Natural killer cell (primary cell): ENCODE results near the gene WFIKKN2. TPM values are rescaled to one million over a fixed set of nuclear protein-coding genes. Genes with fewer than 3 reads are reported as not detected.

Source experiments
- ATAC-seq, 3 donors: fragments of 150-1000 bp in 2 of 3; fragments of 200-7000 bp in 1 of 3; cut with Tn5 transposase; 1 replicate in 1 of 3; 2 replicates in 2 of 3; pipeline ENCODE4 v1.10.0; 2021; ENCODE audit warnings: mild to moderate bottlenecking in 2 of 3, moderate library complexity in 2 of 3
- DNase-seq, 2 donors: peaks; one replicate each; pipeline versions ENCODE4 v3.0.0 to v3.0.0-alpha.2; 2013 to 2021; ENCODE audit warnings: mixed read lengths in 1 of 2
- H3K27ac ChIP-seq: one replicate; pipeline ENCODE4 v1.5.1; 2013; ENCODE audit warnings: mild to moderate bottlenecking, low read length
- H3K27me3 ChIP-seq: one replicate; pipeline ENCODE4 v1.6.1; 2013; ENCODE audit warnings: low read length; ENCODE audit not compliant: control insufficient read depth, insufficient read depth
- H3K36me3 ChIP-seq: one replicate; pipeline ENCODE4 v1.6.1; 2013; ENCODE audit warnings: low read length; ENCODE audit not compliant: control insufficient read depth, insufficient read depth
- H3K4me1 ChIP-seq: one replicate; pipeline ENCODE4 v1.6.1; 2013; ENCODE audit warnings: low read length; ENCODE audit not compliant: control insufficient read depth, insufficient read depth
- H3K4me3 ChIP-seq: one replicate; pipeline ENCODE4 v1.5.1; 2013; ENCODE audit warnings: low read length
- H3K9me3 ChIP-seq: one replicate; pipeline ENCODE4 v1.6.1; 2013; ENCODE audit warnings: low read length; ENCODE audit not compliant: control insufficient read depth, insufficient read depth
- H3K27ac Mint-ChIP-seq, 2 donors: one replicate each; pipeline ENCODE4 v1.8.0; 2022; ENCODE audit warnings: mild to moderate bottlenecking in 2 of 2, mixed read lengths in 2 of 2, moderate library complexity in 1 of 2
- H3K27me3 Mint-ChIP-seq, 2 donors: one replicate each; pipeline ENCODE4 v1.8.0; 2022; ENCODE audit warnings: low read depth in 2 of 2, mixed read lengths in 2 of 2
- H3K36me3 Mint-ChIP-seq: one replicate; pipeline ENCODE4 v1.8.0; 2022; ENCODE audit warnings: mixed read lengths
- H3K4me1 Mint-ChIP-seq, 2 donors: one replicate each; pipeline ENCODE4 v1.8.0; 2022; ENCODE audit warnings: mixed read lengths in 2 of 2
- H3K4me3 Mint-ChIP-seq: one replicate; pipeline ENCODE4 v1.8.0; 2022; ENCODE audit warnings: mild to moderate bottlenecking, moderate library complexity, mixed read lengths
- H3K9me3 Mint-ChIP-seq, 2 donors: one replicate each; pipeline ENCODE4 v1.8.0; 2022; ENCODE audit warnings: mixed read lengths in 2 of 2
- WGBS: methylation state at CpG from one replicate; pipeline ENCODE4 v1.1.7; 2013; ENCODE audit warnings: missing lambda C conversion rate; ENCODE audit not compliant: insufficient coverage; 5-methylcytosine and 5-hydroxymethylcytosine counted together
- intact Hi-C: fragments of 100-400 bp; cut with micrococcal nuclease; formaldehyde crosslinking; loops from one replicate; pipeline ENCODE4 v1.14.2; 2022
- total RNA-seq, 4 donors: library from RNA; stranded (reverse); fragments of 120-200 nt in 1 of 4; gene quantifications; one replicate each; pipeline versions ENCODE4 v1.2.3 to v1.2.4, GENCODE V29; 2013 to 2022
- TF ChIP-seq, protein P1 (sequence below): fragments of 200-600 bp; IDR thresholded peaks from one replicate; pipeline ENCODE4 v1.8.0; 2022; ENCODE audit warnings: antibody characterized with exemption

Gene WFIKKN2
- total RNA-seq, 3 donors from 2014 or later (not counting 1 experiment from before 2014, with no cell fraction given) = not detected

DNA sequence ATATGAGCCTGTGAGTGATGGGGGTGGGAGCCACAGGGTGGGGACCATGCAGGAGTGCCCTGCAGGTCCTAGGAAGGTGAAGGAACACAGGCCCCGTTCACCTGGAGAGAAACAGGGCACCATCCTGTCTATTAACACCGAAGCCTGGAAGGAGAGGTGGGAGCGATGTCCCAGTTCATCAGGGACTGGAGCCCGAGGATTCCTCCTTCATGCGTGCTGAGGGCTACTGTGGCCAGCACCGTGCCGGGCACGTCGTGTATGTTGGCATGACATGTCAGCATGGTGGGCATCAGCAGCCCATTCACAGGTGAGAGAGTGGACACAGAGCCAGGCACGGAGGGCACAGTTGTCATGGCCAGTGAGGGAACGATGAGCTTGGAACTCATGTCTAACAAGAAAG, 1.4 kb downstream of the WFIKKN2 start:
- Histone ChIP-seq H3K4me1 (peaks cover 2% of the 10 kb centered on the region), H3K27ac (no peak overlapping the region), H3K4me3 (no peak overlapping the region), H3K36me3 (no peaks in the 10 kb centered on the region), H3K9me3 (no peaks in the 10 kb centered on the region), H3K27me3 (no peaks in the 10 kb centered on the region)
- ATAC-seq (no peak), DNase-seq (no peak)
- Mint-ChIP-seq H3K9me3 (no peaks in the 10 kb centered on the region), H3K27me3 (peaks cover 7 to 8% of the 10 kb centered on the region in 2 donors), H3K36me3 (no peaks in the 10 kb centered on the region), H3K27ac (no peak overlapping the region), H3K4me3 (no peak overlapping the region), H3K4me1 (no peaks in the 10 kb centered on the region)
- WGBS = 91% methylated on average over 11 of the region's 11 CpGs
- TF ChIP-seq, protein P1, sequence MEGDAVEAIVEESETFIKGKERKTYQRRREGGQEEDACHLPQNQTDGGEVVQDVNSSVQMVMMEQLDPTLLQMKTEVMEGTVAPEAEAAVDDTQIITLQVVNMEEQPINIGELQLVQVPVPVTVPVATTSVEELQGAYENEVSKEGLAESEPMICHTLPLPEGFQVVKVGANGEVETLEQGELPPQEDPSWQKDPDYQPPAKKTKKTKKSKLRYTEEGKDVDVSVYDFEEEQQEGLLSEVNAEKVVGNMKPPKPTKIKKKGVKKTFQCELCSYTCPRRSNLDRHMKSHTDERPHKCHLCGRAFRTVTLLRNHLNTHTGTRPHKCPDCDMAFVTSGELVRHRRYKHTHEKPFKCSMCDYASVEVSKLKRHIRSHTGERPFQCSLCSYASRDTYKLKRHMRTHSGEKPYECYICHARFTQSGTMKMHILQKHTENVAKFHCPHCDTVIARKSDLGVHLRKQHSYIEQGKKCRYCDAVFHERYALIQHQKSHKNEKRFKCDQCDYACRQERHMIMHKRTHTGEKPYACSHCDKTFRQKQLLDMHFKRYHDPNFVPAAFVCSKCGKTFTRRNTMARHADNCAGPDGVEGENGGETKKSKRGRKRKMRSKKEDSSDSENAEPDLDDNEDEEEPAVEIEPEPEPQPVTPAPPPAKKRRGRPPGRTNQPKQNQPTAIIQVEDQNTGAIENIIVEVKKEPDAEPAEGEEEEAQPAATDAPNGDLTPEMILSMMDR = no peak
- intact Hi-C loops = no loop called here

DNA sequence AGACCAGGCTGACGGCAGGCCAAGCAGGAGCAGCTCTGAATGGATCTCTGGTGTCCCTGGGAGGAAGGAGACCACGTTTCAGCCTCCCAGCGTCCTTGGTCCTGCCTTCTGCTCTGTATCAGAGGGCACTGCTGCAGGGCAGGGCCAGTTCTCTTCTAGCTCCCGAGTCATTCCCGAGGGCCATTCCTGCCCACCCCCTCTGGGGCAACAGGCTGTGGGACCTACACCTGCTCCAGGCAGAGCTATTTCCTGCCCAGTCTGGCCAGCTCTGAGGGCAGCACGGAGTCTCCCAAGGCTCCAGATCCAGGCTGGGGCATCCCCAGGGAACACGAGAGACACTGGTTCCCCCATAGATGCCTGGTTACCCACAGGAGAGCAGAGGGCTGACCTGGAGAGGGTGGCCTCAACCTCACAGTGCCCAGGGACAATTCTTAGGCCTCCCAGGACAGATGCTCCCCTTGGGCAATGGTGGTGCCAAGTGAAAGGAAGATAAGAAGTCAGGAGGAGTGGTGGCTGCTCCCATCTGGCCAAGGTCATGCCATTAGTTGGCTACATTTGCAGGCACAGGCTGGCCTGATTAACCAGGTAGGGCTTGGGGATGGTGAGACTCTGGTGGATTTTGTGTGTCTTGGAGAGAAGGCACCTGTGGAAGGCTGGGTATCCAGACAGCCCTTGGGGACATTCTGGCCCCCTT, 2.0 kb downstream of the WFIKKN2 start:
- H3K36me3 ChIP-seq = no peaks in the 10 kb centered on the region
- no peaks in the 10 kb centered on the region for H3K27me3 ChIP-seq
- Mint-ChIP-seq H3K9me3 (no peaks in the 10 kb centered on the region), H3K27me3 (peaks cover 7 to 8% of the 10 kb centered on the region in 2 donors), H3K4me3 (no peak overlapping the region), H3K36me3 (no peaks in the 10 kb centered on the region), H3K27ac (no peak overlapping the region), H3K4me1 (no peaks in the 10 kb centered on the region)
- H3K4me1 ChIP-seq = peaks cover 3% of the 10 kb centered on the region
- H3K4me3 ChIP-seq = no peak overlapping the region
- no peak for ATAC-seq
- intact Hi-C loops = no loop called here
- H3K27ac ChIP-seq = no peak overlapping the region
- 86% methylated on average over 7 of the region's 7 CpGs for WGBS
- DNase-seq = no peak
- TF ChIP-seq, protein P1 = no peak
- H3K9me3 ChIP-seq = no peaks in the 10 kb centered on the region

DNA sequence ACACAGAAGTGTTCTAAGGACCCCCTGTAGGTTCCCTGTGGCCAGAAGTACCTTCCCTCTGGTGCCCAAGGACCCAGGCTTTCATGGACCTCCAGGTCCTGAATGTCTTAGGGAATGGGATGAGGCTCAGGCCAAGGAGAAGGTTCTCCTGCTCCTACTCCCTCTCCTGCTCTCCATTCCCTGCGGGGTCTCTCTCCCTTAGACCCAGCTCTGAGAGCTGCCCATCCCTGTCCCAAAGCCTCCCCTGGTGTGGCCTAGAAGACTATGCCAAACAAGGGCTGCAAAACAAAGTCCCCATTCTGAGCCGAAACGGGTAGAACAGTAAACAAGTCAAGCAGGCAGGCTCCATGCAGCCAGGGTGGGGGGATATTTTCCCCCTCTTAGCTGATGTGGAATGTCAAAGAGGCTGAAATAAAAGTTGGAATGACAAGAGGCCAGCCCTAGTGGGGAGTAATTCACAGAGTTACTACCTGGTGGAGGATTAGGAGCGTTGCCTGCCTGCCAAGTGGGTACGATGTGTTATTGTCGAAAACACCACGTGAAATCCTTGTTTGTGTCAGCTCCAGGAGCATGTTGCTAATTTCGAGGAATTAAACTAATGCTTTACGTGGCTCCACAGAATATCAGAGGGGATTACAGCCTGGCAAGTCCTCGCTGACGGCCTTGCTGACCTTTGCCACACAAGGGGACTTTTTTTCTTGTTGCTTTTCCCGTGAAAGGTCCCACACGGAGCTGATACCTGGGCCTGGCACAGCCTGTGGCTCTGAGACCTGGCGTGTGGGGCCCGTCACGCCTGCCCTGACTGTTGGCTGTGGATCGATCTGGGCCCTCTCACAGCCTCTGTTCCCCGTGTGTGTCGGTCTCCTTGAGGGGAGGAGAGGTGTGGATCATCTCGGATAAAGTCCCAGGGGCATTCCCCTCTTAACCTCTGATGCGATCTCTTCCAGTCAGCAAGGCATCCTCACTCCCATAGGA, 2.9 kb downstream of the WFIKKN2 start:
- Mint-ChIP-seq H3K4me1 (no peaks in the 10 kb centered on the region), H3K9me3 (no peaks in the 10 kb centered on the region)
- WGBS = 85% methylated on average over 18 of the region's 21 CpGs

More for the DNA sequence above, 2.9 kb downstream of the WFIKKN2 start:
- no peak overlapping the region for H3K27ac Mint-ChIP-seq
- no peaks in the 10 kb centered on the region for H3K36me3 ChIP-seq
- peaks cover 3% of the 10 kb centered on the region for H3K4me1 ChIP-seq
- H3K4me3 ChIP-seq = no peak overlapping the region
- H3K36me3 Mint-ChIP-seq = no peaks in the 10 kb centered on the region
- H3K4me3 Mint-ChIP-seq = no peak overlapping the region
- H3K27ac ChIP-seq = no peak overlapping the region
- no peaks in the 10 kb centered on the region for H3K27me3 ChIP-seq
- ATAC-seq = no peak
- H3K27me3 Mint-ChIP-seq = peaks cover 7 to 8% of the 10 kb centered on the region in 2 donors
- TF ChIP-seq, protein P1 = no peak
- no peaks in the 10 kb centered on the region for H3K9me3 ChIP-seq
- intact Hi-C loops = no loop called here
- DNase-seq = no peak
